ENCODE data around the gene PWP1. TPM values are rescaled to one million over a fixed set of nuclear protein-coding genes. Genes with fewer than 3 reads are reported as not detected.

PWP1 gene
- polyA plus RNA-seq, 4 donors = 12.4 to 34.4 (median 22.0) TPM

DNA sequence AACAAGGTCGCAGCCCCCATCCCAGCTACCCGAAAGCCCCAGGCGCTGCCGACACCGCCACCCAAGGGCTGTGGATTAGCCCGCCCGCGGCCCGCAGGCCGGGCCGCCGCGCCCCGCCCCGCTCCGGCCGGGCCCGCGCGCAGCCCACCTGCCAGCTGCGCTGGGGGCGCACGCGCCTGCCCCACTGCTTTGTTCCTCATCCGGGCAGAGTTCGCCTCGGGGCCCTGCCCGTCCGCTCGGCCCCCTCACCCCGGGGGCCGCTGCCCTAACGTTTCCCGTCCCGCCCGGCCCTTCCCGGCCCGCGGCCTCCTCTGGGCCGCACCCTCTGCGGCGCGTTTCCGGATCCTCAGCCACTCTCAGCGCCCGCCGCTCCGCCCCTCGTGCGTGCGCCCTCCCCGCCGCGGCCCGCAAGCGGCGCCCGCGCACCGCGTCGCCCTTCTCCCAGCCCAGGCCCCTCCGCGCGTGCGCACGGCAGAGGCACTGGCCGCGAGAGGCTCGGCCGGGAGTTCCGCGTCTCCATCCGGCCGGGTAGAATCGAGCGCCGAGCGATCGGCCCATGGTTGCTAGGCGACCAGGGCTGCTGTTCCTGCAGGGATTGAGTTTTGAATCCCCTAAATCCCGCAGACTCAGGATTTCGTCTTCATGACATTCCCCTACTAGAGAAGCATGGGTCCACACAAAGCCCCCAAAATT is 75.4 kb downstream of the PWP1 start, which contains the start of gene PRDM4:
TSS of gene PRDM4 (minus strand) at position 329 of the 693 bp plus-strand sequence. CDS start 622 bp downstream, outside the sequence.
- peaks cover 0 to 5% (median 0%) of the 10 kb centered on the region in 3 donors for H3K27me3 ChIP-seq (ENCODE audit: control insufficient read depth in 3 of 3, insufficient read depth in 3 of 3, low read length in 3 of 3)
- WGBS, 3 donors = 0 to 1% (median 0%) methylated on average over 51 to 83 of the region's 83 CpGs
- peaks cover 0 to 11% (median 2%) of the 10 kb centered on the region in 3 donors for H3K36me3 ChIP-seq (ENCODE audit: control insufficient read depth in 3 of 3, insufficient read depth in 2 of 3, low read depth in 1 of 3, low read length in 3 of 3)
- peaks cover 5 to 6% (median 6%) of the 10 kb centered on the region in 3 donors for H3K4me1 ChIP-seq (ENCODE audit: control insufficient read depth in 3 of 3, insufficient read depth in 2 of 3, low read depth in 1 of 3, low read length in 2 of 3)
- H3K4me3 ChIP-seq (ENCODE audit: low read depth in 1 of 3, low read length in 3 of 3) = peak within 1 kb of the TSS; percentile 84 to 99 (median 90)
- H3K9me3 ChIP-seq (ENCODE audit: control insufficient read depth in 2 of 2, insufficient read depth in 1 of 2, low read depth in 1 of 2, low read length in 1 of 2) = no peaks in the 10 kb centered on the region
- H3K27ac ChIP-seq (ENCODE audit: low read depth in 1 of 3, low read length in 2 of 3) = peak within 1 kb of the TSS; percentile 85 to 96 (median 92)
- FAIRE-seq (no peak), DNase-seq (peak; percentile 97 to 98)

DNA sequence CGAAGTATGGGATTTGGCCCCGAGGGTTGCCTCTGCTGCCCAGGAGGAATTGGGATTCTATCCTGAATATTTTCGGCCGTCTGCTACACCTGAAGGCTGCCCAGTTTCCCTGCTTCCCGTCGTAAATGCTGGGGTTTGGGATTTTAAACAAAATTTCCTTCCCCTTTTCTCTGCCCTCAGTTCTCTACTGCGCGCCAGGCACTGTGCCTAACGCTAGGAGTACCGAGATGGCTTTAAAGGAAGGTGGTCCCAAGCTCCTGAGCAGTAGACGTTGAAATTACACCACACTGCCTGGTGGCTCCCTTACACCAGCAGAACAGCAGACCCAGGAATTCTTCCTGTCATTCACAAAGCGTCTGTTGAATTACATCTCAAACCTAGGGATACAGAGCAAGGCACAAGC is 75.9 kb downstream of the PWP1 start:
- H3K4me1 ChIP-seq (ENCODE audit: control insufficient read depth in 3 of 3, insufficient read depth in 2 of 3, low read depth in 1 of 3, low read length in 2 of 3) = peaks cover 5 to 6% (median 6%) of the 10 kb centered on the region in 3 donors
- DNase-seq (no peak), FAIRE-seq (no peak)
- no peaks in the 10 kb centered on the region for H3K9me3 ChIP-seq (ENCODE audit: control insufficient read depth in 2 of 2, insufficient read depth in 1 of 2, low read depth in 1 of 2, low read length in 1 of 2)
- WGBS, 3 donors = 1 to 4% (median 3%) methylated on average over 12 of the region's 12 CpGs
- peaks cover 0 to 5% (median 0%) of the 10 kb centered on the region in 3 donors for H3K27me3 ChIP-seq (ENCODE audit: control insufficient read depth in 3 of 3, insufficient read depth in 3 of 3, low read length in 3 of 3)
- peaks cover 0 to 9% (median 0%) of the 10 kb centered on the region in 3 donors for H3K36me3 ChIP-seq (ENCODE audit: control insufficient read depth in 3 of 3, insufficient read depth in 2 of 3, low read depth in 1 of 3, low read length in 3 of 3)
- H3K4me3 ChIP-seq (ENCODE audit: low read depth in 1 of 3, low read length in 3 of 3) = peak overlapping the region; percentile 40 to 90 (median 67)
- H3K27ac ChIP-seq (ENCODE audit: low read depth in 1 of 3, low read length in 2 of 3) = peak overlapping the region in 2 of 3 donors; percentile 50 to 92

Other genes starting within 250 kb of the PWP1 start
- 10 to 100 TPM; 13.0 to 37.9 (median 14.1) TPM for gene PRDM4, start 75.3 kb downstream of the PWP1 start, polyA plus RNA-seq
- under 1 TPM in 1 of 4 donors, not detected in 3; 0.07 TPM for gene ASCL4, start 88.9 kb downstream of the PWP1 start, polyA plus RNA-seq

Data from small intestine (tissue), 7 donors.